ENCODE measurements around the gene F13A1.

F13A1 gene

DNA sequence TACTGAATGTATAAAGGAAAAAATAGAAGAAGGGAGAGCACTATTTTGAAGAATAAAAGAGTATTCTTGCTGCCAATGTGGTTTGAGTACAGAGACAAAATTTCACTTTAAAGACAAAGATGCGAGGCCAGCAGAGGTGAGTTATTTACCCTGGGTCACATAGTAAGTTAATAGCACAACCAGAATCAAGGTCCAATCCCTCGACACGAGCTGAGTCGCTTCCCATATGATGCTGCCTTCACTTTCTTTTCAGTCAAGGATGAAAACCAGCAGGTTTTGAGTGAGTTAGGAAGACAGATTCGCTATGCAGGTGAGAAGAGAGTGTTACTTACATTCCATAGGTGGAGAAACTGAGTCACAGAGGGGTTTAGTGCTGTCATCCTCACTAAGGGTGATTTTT is 75.8 kb downstream of the F13A1 start:
- TF ChIP-seq, protein P1, sequence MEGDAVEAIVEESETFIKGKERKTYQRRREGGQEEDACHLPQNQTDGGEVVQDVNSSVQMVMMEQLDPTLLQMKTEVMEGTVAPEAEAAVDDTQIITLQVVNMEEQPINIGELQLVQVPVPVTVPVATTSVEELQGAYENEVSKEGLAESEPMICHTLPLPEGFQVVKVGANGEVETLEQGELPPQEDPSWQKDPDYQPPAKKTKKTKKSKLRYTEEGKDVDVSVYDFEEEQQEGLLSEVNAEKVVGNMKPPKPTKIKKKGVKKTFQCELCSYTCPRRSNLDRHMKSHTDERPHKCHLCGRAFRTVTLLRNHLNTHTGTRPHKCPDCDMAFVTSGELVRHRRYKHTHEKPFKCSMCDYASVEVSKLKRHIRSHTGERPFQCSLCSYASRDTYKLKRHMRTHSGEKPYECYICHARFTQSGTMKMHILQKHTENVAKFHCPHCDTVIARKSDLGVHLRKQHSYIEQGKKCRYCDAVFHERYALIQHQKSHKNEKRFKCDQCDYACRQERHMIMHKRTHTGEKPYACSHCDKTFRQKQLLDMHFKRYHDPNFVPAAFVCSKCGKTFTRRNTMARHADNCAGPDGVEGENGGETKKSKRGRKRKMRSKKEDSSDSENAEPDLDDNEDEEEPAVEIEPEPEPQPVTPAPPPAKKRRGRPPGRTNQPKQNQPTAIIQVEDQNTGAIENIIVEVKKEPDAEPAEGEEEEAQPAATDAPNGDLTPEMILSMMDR (conservative IDR thresholded peaks at IDR 0.05; ENCODE audit: low read length), result no peak
- no peak for DNase-seq (ENCODE audit: low read depth)

DNA sequence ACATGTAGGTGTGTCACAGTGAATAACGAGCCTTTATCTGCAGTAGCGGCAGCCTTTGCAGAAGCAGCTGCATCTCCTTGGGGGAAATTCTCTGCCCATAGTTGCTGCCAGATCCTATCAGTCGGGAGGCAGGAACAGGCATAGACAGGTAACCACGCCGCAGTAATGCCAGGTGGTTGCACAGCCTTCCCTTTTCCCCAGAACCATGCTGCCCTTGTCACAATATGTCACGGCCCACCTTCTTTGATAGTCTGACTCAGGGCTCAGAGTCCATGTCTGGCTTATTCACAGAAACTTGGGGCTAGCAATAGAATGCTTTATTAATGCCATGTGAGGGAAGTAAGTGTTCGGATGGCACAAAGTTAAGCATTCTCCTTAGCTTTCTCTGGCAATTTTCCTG is 76.6 kb downstream of the F13A1 start:
- TF ChIP-seq, protein P1 (conservative IDR thresholded peaks at IDR 0.05; ENCODE audit: low read length), result no peak
- no peak overlapping the region for H3K4me3 ChIP-seq (ENCODE audit: low read length)
- DNase-seq (ENCODE audit: low read depth), result no peak

More for the DNA sequence above, 75.8 kb downstream of the F13A1 start:
- H3K4me3 ChIP-seq (ENCODE audit: low read length), result no peak overlapping the region

DNA sequence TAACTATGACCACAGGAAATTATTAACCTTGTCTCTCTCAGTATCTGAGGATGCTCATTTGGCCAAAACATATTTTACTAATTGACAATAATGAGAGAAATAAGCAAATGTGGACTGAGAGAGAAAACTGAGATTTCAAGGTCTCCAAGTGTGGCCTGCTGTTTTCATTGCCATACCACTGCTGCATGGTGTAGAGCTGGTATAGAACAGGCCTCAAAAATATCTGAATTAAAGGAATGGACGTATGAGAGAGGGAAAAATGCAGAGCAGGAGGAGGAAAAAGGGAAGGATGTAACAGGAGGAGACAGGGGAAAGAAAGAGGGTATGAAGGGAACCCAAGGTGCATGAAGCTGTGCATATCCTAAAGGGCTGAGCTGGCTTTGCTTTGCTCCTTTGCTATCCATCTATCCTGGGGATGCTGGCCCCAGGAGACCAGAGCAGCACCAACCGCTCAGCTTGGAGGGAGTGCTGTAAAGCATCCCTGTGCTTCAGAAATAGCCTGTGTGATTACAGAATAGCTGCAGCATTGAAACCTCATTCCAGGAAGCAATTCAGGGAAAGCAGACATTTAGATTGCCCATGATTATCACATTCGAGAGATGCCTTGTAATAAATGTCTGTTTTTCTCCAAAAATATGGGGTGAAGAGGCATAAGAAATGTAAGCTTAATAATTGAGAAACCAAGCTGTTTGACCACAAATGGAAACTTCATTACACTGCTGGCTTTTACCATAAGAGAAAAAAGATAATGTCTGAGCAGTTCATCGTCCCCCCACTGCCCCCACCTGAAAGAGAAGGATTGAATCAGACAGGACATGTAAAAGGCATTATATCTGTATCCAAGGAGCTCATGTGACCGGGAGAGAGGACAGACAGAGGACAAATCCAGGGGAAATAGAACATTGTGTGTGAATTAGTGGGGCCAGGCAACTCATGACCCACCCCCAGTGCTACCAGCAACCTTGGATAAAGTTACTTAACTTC is 80.6 kb downstream of the F13A1 start:
- TF ChIP-seq, protein P1 (conservative IDR thresholded peaks at IDR 0.05; ENCODE audit: low read length), result no peak
- DNase-seq (ENCODE audit: low read depth), result no peak

DNA sequence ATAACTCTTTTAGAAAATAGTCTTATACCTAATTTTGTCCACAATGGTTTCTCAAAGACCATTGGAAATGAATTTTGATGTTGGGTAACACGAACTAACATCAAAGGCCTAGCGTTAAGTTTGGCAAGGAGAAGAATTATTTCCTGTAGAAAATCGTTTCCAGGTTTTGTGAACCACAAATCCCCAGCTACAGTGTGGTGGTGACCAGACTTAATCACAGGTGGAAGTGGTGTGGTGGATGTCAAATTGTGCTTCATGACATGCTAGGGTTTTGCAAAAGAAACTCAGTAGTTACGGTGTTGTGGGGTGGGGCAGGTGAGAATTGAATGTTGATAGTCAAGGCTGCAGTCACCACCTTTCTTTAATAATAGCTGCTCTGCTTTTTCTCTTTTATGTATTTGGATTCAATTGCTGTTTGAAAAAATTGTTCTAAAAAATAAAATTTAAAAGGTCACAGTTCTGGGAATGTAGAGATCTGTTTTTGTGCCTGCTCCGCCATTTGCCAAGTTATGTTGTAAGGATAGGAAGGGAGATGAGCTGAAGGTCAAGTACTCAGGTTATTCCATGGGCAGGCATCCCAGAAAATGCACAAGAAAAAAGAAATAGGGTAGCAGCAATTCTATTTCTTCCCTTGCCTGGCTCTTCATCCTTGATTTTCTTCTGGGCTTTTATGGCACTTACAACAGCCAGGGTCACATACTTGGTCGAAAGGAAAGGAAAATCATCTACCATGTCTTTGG is 83.6 kb downstream of the F13A1 start:
- no peak overlapping the region for H3K4me3 ChIP-seq (ENCODE audit: low read length)
- TF ChIP-seq, protein P1 (conservative IDR thresholded peaks at IDR 0.05; ENCODE audit: low read length), result no peak
- DNase-seq (ENCODE audit: low read depth), result no peak

More for the DNA sequence above, 80.6 kb downstream of the F13A1 start:
- H3K4me3 ChIP-seq (ENCODE audit: low read length), result no peak overlapping the region

DNA sequence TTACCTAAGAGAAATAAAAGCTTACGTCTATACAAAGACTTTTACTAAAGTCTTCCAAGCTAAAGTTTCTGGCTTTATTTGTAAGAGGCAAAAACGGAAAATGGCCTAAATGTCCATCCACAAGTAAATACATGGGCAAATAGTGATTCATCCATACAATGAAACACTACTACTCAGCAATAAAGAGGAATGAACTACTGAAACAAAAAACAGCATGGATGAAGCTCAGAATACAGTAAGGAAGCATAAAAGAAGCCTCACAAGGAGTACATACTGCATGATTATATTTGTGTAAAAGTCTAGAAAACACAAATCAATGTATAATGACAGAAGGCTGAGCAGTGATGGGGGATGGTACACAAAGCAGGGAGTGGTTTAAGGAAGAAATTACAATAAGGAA is 84.7 kb downstream of the F13A1 start:
- no peak for DNase-seq (ENCODE audit: low read depth)
- no peak overlapping the region for H3K4me3 ChIP-seq (ENCODE audit: low read length)
- TF ChIP-seq, protein P1 (conservative IDR thresholded peaks at IDR 0.05; ENCODE audit: low read length), result no peak

DNA sequence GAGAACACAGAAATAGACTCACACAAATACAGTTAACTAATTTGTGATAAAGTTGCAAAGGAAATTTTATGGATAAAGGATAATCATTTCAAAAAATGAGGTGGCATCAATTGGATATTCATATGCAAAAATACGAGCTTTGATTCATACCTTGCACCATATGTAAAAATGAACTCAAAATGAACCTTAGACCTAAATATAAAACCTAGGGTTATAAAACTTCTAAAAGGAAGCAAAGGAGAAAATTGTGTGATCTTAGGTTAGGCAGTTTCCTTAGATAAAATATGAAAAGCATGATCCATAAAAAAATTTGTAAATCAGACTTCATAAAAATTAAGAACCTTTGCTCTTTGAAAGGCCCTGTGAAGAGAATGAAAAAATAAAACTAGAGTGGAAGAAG is 85.5 kb downstream of the F13A1 start:
- H3K4me3 ChIP-seq (ENCODE audit: low read length), result no peak overlapping the region
- TF ChIP-seq, protein P1 (conservative IDR thresholded peaks at IDR 0.05; ENCODE audit: low read length), result no peak
- no peak for DNase-seq (ENCODE audit: low read depth)
